PC-9 (cell line): ENCODE data around the gene FYN. TPM values are rescaled to one million over a fixed set of nuclear protein-coding genes. Genes with fewer than 3 reads are reported as not detected.
A peak's percentile ranks its signal among the peaks of the same experiment; 100 is the strongest.
"Not testable (repeated sequence)": the region's sequence is repeated elsewhere in the genome, so short reads cannot be mapped to it uniquely, and the experiment has no call there.

Experiments used
- BruUV-seq: library from RNA; stranded (reverse); fragments of 400-500 nt; replicated peaks from 2 replicates; lab custom pipeline; 2021; lab: Mats Ljungman, UMichigan
- CTCF ChIA-PET: fragments of 300-600 bp; sonication (Branson Sonifier 250); formaldehyde crosslinking; loops from one replicate; lab custom pipeline; 2022; ENCODE audit warnings: antibody characterized with exemption; lab: Charles Lee
- POLR2A ChIA-PET: fragments of 300-600 bp; sonication (Branson Sonifier 250); formaldehyde crosslinking; loops from one replicate; lab custom pipeline; 2022; ENCODE audit warnings: antibody characterized with exemption; ENCODE audit not compliant: unreplicated experiment; lab: Charles Lee
- DNase-seq, 2 experiments: peaks; one replicate each; pipeline versions ENCODE4 v3.0.0 to v3.0.0-alpha.2; 2015 to 2022; ENCODE audit warnings: mixed read lengths in 1 of 2
- H2AFZ ChIP-seq: fragments of 200-600 bp; sonication (generic); 2 replicates; pipeline ENCODE4 v1.8.1; 2017; ENCODE audit warnings: antibody characterized with exemption
- H3F3A ChIP-seq: fragments of 200-600 bp; sonication (generic); 2 replicates; pipeline ENCODE4 v1.8.1; 2017; ENCODE audit warnings: antibody characterized with exemption, mild to moderate bottlenecking, low read depth; ENCODE audit not compliant: insufficient read depth
- H3K27ac ChIP-seq: fragments of 200-600 bp; sonication (generic); 2 replicates; pipeline ENCODE4 v1.6.1; 2016; ENCODE audit warnings: mixed run types
- H3K27me3 ChIP-seq: fragments of 200-600 bp; sonication (generic); 2 replicates; pipeline ENCODE4 v1.6.1; 2016; ENCODE audit warnings: low read depth, mixed run types; ENCODE audit not compliant: insufficient read depth
- H3K36me3 ChIP-seq: fragments of 200-600 bp; sonication (generic); 2 replicates; pipeline ENCODE4 v1.6.1; 2016; ENCODE audit warnings: low read depth, mixed run types
- H3K4me1 ChIP-seq: fragments of 200-600 bp; sonication (generic); replicated peaks from 2 replicates; pipeline ENCODE4 v1.6.1; 2016; ENCODE audit warnings: mixed run types; ENCODE audit not compliant: insufficient read depth
- H3K4me2 ChIP-seq: fragments of 200-600 bp; sonication (generic); 2 replicates; pipeline ENCODE4 v1.6.1; 2017; ENCODE audit warnings: mixed run types
- H3K4me3 ChIP-seq: fragments of 200-600 bp; sonication (generic); 2 replicates; pipeline ENCODE4 v1.6.1; 2016; ENCODE audit warnings: mixed run types
- H3K79me2 ChIP-seq: fragments of 200-600 bp; sonication (generic); 2 replicates; pipeline ENCODE4 v1.6.1; 2017; ENCODE audit warnings: low read depth, mixed run types
- H3K9me2 ChIP-seq: fragments of 200-600 bp; sonication (generic); 2 replicates; pipeline ENCODE4 v1.8.1; 2017; ENCODE audit warnings: mild to moderate bottlenecking; ENCODE audit not compliant: insufficient read depth
- H3K9me3 ChIP-seq: fragments of 200-600 bp; sonication (generic); 2 replicates; pipeline ENCODE4 v1.8.1; 2016; ENCODE audit warnings: low read depth; ENCODE audit not compliant: insufficient read depth
- H4K20me1 ChIP-seq: fragments of 200-600 bp; sonication (generic); 2 replicates; pipeline ENCODE4 v1.8.1; 2017; ENCODE audit not compliant: insufficient read depth
- CTCF ChIP-seq: fragments of 200-600 bp; sonication (generic); conservative IDR thresholded peaks from 2 replicates; pipeline ENCODE4 v1.6.1; 2017; ENCODE audit warnings: mixed run types, antibody characterized with exemption, mild to moderate bottlenecking, moderate library complexity
- EZH2 ChIP-seq: fragments of 200-600 bp; sonication (generic); IDR thresholded peaks from 2 replicates; pipeline ENCODE4 v1.8.0; 2017; ENCODE audit warnings: antibody characterized with exemption, low read depth
- intact Hi-C: fragments of 100-400 bp; cut with micrococcal nuclease; formaldehyde crosslinking; loops from one replicate; pipeline ENCODE4 v1.10.0; 2022; ENCODE audit not compliant: unreplicated experiment
- total RNA-seq: library from RNA; stranded (reverse); gene quantifications from 2 replicates; pipeline ENCODE4 v1.2.3, GENCODE V29; 2021

Gene FYN
- total RNA-seq, 1 experiment from 2014 or later = 53.3 TPM

GRCh38 chr6:111788379-111789276, 84.6 kb downstream of the FYN start:
- Histone ChIP-seq H3K79me2 (peaks cover 24% of the 10 kb centered on the region; the same call in 1 of the 2 replicates), H4K20me1 (no peaks in the 10 kb centered on the region), H3K36me3 (no peaks in the 10 kb centered on the region), H3K4me2 (no peak overlapping the region), H3K4me1 (no peaks in the 10 kb centered on the region), H3K9me2 (no peaks in the 10 kb centered on the region; the same call in 1 of the 2 replicates), H2AFZ (no peak overlapping the region), H3K27me3 (no peaks in the 10 kb centered on the region), H3F3A (no peaks in the 10 kb centered on the region), H3K27ac (no peak overlapping the region), H3K4me3 (no peak overlapping the region), H3K9me3 (no peaks in the 10 kb centered on the region)
- peak in 1 of 2 experiments; percentile 6 for DNase-seq
- ChIA-PET CTCF (no interaction called here), POLR2A (no interaction called here)
- intact Hi-C loops = no loop called here
- TF ChIP-seq CTCF (no peak), EZH2 (no peak)
- BruUV-seq = no TSS peak

- H3K36me3 ChIP-seq, H3K9me2 ChIP-seq, H3K4me3 ChIP-seq, DNase-seq, H3K27me3 ChIP-seq, H3K9me3 ChIP-seq, H3K27ac ChIP-seq, BruUV-seq, CTCF ChIA-PET, intact Hi-C loops, POLR2A ChIA-PET, H2AFZ ChIP-seq, H3F3A ChIP-seq, H4K20me1 ChIP-seq, H3K4me2 ChIP-seq, H3K4me1 ChIP-seq: not testable (repeated sequence)
- peaks cover 19% of the 10 kb centered on the region; the same call in 1 of the 2 replicates for H3K79me2 ChIP-seq
Measured at GRCh38 chr6:111786151-111786550, 87.1 kb downstream of the FYN start.

- intact Hi-C loops = no loop called here
- 0 out of 2 replicates have a peak, but pooled peaks cover 7% of the 10 kb centered on the region for H3F3A ChIP-seq
- CTCF ChIA-PET = no interaction called here
Measured at GRCh38 chr6:111784433-111784832, 88.8 kb downstream of the FYN start.

More at GRCh38 chr6:111784433-111784832, 88.8 kb downstream of the FYN start:
- TF ChIP-seq EZH2 (no peak), CTCF (no peak)
- Histone ChIP-seq H3K4me3 (no peak overlapping the region), H4K20me1 (no peaks in the 10 kb centered on the region), H3K27me3 (no peaks in the 10 kb centered on the region), H3K9me2 (no peaks in the 10 kb centered on the region), H3K79me2 (peaks cover 11% of the 10 kb centered on the region; the same call in 1 of the 2 replicates), H3K4me2 (no peak overlapping the region), H3K36me3 (no peaks in the 10 kb centered on the region), H3K9me3 (no peaks in the 10 kb centered on the region), H3K27ac (no peak overlapping the region), H2AFZ (no peak overlapping the region), H3K4me1 (no peaks in the 10 kb centered on the region)
- DNase-seq = peak in 1 of 2 experiments; percentile 30
- no TSS peak for BruUV-seq
- POLR2A ChIA-PET = no interaction called here
